Lower leg skin (tissue), 3 donors: Measurements from ENCODE around the gene HRCT1.

Experiments
- POLR2A ChIP-seq, 2 donors: fragments of 450-650 bp; IDR thresholded peaks; one replicate each; pipeline ENCODE4 v1.6.1; 2016 to 2017; ENCODE audit warnings: antibody characterized with exemption in 2 of 2, mild to moderate bottlenecking in 1 of 2, moderate library complexity in 1 of 2
- TF ChIP-seq, protein P1 (sequence below), 3 donors: fragments of 450-650 bp; IDR thresholded peaks; one replicate each; pipeline ENCODE4 v1.5.1; 2016; ENCODE audit warnings: antibody characterized with exemption in 3 of 3, mild to moderate bottlenecking in 3 of 3, moderate library complexity in 2 of 3

DNA sequence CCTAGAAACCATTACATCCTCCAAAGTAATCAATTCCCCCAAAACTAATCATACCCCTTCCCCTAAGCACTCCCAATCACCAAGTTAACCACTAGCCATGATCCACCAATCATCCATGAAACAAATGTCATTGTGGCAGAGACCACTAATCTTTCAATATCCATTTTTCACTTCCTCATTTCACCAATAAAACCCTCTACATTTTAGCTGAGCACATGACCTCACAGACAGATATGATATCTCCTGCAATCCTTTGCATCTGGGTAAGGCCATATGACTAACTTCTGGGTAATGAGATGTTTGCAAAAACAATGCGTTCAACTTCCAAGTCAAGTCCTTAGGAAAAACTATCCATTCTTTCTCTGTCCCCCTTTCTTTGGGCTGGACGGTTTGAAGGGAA is 31.2 kb downstream of the HRCT1 start:
- TF ChIP-seq, protein P1, sequence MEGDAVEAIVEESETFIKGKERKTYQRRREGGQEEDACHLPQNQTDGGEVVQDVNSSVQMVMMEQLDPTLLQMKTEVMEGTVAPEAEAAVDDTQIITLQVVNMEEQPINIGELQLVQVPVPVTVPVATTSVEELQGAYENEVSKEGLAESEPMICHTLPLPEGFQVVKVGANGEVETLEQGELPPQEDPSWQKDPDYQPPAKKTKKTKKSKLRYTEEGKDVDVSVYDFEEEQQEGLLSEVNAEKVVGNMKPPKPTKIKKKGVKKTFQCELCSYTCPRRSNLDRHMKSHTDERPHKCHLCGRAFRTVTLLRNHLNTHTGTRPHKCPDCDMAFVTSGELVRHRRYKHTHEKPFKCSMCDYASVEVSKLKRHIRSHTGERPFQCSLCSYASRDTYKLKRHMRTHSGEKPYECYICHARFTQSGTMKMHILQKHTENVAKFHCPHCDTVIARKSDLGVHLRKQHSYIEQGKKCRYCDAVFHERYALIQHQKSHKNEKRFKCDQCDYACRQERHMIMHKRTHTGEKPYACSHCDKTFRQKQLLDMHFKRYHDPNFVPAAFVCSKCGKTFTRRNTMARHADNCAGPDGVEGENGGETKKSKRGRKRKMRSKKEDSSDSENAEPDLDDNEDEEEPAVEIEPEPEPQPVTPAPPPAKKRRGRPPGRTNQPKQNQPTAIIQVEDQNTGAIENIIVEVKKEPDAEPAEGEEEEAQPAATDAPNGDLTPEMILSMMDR (IDR thresholded peaks at IDR 0.05), result no peak
- TF ChIP-seq POLR2A (IDR thresholded peaks at IDR 0.05), result no peak
